ENCODE data around the gene SPANXN1.
"Not testable (repeated sequence)": the region's sequence is repeated elsewhere in the genome, so short reads cannot be mapped to it uniquely, and the experiment has no call there.

Gene SPANXN1, protein sequence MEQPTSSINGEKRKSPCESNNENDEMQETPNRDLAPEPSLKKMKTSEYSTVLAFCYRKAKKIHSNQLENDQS

GRCh38 chrX:145247203-145247602 lies at the start of gene SPANXN1:
SPANXN1 (plus strand) TSS chrX:145247503; CDS start chrX:145247587, 84 bp downstream.
- ATAC-seq = not testable (repeated sequence)

GRCh38 chrX:145199078-145199477 lies 48.2 kb upstream of the SPANXN1 start:
- TF ChIP-seq ZNF70 (CRISPR knock-in tag; IDR thresholded peaks at IDR 0.05) = no peak
- TF ChIP-seq, protein P1, sequence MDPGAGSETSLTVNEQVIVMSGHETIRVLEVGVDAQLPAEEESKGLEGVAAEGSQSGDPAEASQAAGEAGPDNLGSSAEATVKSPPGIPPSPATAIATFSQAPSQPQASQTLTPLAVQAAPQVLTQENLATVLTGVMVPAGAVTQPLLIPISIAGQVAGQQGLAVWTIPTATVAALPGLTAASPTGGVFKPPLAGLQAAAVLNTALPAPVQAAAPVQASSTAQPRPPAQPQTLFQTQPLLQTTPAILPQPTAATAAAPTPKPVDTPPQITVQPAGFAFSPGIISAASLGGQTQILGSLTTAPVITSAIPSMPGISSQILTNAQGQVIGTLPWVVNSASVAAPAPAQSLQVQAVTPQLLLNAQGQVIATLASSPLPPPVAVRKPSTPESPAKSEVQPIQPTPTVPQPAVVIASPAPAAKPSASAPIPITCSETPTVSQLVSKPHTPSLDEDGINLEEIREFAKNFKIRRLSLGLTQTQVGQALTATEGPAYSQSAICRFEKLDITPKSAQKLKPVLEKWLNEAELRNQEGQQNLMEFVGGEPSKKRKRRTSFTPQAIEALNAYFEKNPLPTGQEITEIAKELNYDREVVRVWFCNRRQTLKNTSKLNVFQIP (CRISPR knock-in tag; IDR thresholded peaks at IDR 0.05; ENCODE audit: borderline replicate concordance, low read depth) = no peak
- TF ChIP-seq CREB5 (CRISPR knock-in tag; IDR thresholded peaks at IDR 0.05; ENCODE audit: low read depth) = no peak
- TF ChIP-seq OSR1 (CRISPR knock-in tag; IDR thresholded peaks at IDR 0.05) = no peak
- no peak for TF ChIP-seq ZC3H10 (CRISPR knock-in tag; IDR thresholded peaks at IDR 0.05)
- TF ChIP-seq TOX (CRISPR knock-in tag; IDR thresholded peaks at IDR 0.05; ENCODE audit: borderline replicate concordance) = no peak
- TF ChIP-seq ZNF565 (CRISPR knock-in tag; conservative IDR thresholded peaks at IDR 0.05; ENCODE audit: low read depth) = no peak
- TF ChIP-seq PPARA (CRISPR knock-in tag; IDR thresholded peaks at IDR 0.05; ENCODE audit: borderline replicate concordance) = no peak
- TF ChIP-seq ZFP3 (CRISPR knock-in tag; IDR thresholded peaks at IDR 0.05) = no peak
- no peak for TF ChIP-seq ESRRG (CRISPR knock-in tag; IDR thresholded peaks at IDR 0.05)
- no peak for TF ChIP-seq GLIS3 (CRISPR knock-in tag; IDR thresholded peaks at IDR 0.05)
- ATAC-seq = no peak

DNA sequence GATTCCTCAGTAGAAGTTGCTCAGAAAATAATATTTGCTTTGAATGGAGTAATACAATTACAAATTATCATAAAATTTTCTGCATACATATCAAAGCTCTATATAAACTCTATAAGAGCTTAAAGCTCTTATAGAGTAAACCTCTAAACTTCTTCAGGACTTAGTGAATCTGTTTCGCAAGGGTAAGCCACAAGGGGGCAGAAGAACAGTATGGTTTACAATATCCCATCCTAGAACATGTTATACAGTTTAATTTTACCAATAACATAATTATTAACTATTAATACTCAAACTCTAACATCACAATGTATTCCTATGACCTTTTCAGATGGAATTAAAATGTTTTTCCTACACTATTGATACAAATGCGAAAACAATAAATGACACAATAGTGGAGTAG lies 33.8 kb upstream of the SPANXN1 start:
- TF ChIP-seq GLIS3 (CRISPR knock-in tag; IDR thresholded peaks at IDR 0.05) (no peak), ZFP3 (CRISPR knock-in tag; IDR thresholded peaks at IDR 0.05) (no peak), ESRRG (CRISPR knock-in tag; IDR thresholded peaks at IDR 0.05) (no peak), ARNTL (CRISPR knock-in tag; IDR thresholded peaks at IDR 0.05; ENCODE audit: borderline replicate concordance, low read depth) (no peak), ZC3H10 (CRISPR knock-in tag; IDR thresholded peaks at IDR 0.05) (no peak), SNAI2 (CRISPR knock-in tag; IDR thresholded peaks at IDR 0.05) (no peak), OSR1 (CRISPR knock-in tag; IDR thresholded peaks at IDR 0.05) (no peak), PPARA (CRISPR knock-in tag; IDR thresholded peaks at IDR 0.05; ENCODE audit: borderline replicate concordance) (no peak), RARB (CRISPR knock-in tag; IDR thresholded peaks at IDR 0.05) (no peak)
- TF ChIP-seq, protein P1 (CRISPR knock-in tag; IDR thresholded peaks at IDR 0.05; ENCODE audit: borderline replicate concordance, low read depth) = no peak
- no peak for ATAC-seq

DNA sequence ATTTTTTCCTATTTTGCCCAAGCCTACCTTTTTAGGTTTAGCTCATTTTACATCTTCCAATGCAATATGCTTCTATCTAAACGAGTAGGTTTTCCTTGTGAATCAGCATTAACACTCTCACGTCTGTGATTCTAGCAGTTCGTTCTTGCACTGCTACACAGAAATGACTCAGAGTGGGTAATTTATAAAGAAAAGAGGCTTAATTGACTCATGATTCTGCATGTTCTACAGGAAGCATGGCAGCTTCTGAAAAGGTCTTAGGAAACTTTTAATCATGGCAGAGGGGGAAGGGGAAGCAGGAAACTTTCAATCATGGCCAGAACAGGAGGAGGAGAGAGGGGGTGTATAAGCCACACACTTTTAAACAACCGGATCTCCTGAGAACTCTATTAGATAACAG lies 44.9 kb downstream of the SPANXN1 start:
- ATAC-seq = no peak
- no peak for TF ChIP-seq ZNF8 (CRISPR knock-in tag; IDR thresholded peaks at IDR 0.05)
- TF ChIP-seq CREB5 (CRISPR knock-in tag; IDR thresholded peaks at IDR 0.05; ENCODE audit: low read depth) = no peak
- no peak for TF ChIP-seq ZNF565 (CRISPR knock-in tag; conservative IDR thresholded peaks at IDR 0.05; ENCODE audit: low read depth)
- TF ChIP-seq, protein P1 (CRISPR knock-in tag; IDR thresholded peaks at IDR 0.05; ENCODE audit: borderline replicate concordance, low read depth) = no peak
- no peak for TF ChIP-seq ISL1 (CRISPR knock-in tag; IDR thresholded peaks at IDR 0.05)
- TF ChIP-seq SNAI2 (CRISPR knock-in tag; IDR thresholded peaks at IDR 0.05) = no peak
- no peak for TF ChIP-seq OSR1 (CRISPR knock-in tag; IDR thresholded peaks at IDR 0.05)
- TF ChIP-seq ZFP30 (CRISPR knock-in tag; IDR thresholded peaks at IDR 0.05) = no peak
- TF ChIP-seq BACH2 (CRISPR knock-in tag; IDR thresholded peaks at IDR 0.05; ENCODE audit: borderline replicate concordance) = no peak
- no peak for TF ChIP-seq ESRRG (CRISPR knock-in tag; IDR thresholded peaks at IDR 0.05)
- TF ChIP-seq TOX (CRISPR knock-in tag; IDR thresholded peaks at IDR 0.05; ENCODE audit: borderline replicate concordance) = no peak
- TF ChIP-seq ZFP3 (CRISPR knock-in tag; IDR thresholded peaks at IDR 0.05) = no peak
- no peak for TF ChIP-seq TCF4 (CRISPR knock-in tag; IDR thresholded peaks at IDR 0.05; ENCODE audit: borderline replicate concordance)

Data from SK-N-SH treated with all-trans-retinoic acid at 6 μM for 48 hours (cell line).